OCI-LY1 (cell line): Measurements from ENCODE around the gene MRPS10.

ENCODE experiments used
- EZH2 ChIP-seq: fragments of 200-600 bp; sonication (generic), shearing (Covaris generic); IDR thresholded peaks from 2 replicates; pipeline ENCODE4 v1.8.0; 2017; ENCODE audit warnings: borderline replicate concordance, mixed run types, mild to moderate bottlenecking, antibody characterized with exemption, low read length, moderate library complexity, mixed read lengths
- TF ChIP-seq, protein P1 (sequence below): fragments of 200-600 bp; sonication (generic), shearing (Covaris generic); IDR thresholded peaks from 2 replicates; pipeline ENCODE4 v1.5.1; 2017; ENCODE audit warnings: mild to moderate bottlenecking, antibody characterized with exemption, low read length, moderate library complexity, mixed read lengths

DNA sequence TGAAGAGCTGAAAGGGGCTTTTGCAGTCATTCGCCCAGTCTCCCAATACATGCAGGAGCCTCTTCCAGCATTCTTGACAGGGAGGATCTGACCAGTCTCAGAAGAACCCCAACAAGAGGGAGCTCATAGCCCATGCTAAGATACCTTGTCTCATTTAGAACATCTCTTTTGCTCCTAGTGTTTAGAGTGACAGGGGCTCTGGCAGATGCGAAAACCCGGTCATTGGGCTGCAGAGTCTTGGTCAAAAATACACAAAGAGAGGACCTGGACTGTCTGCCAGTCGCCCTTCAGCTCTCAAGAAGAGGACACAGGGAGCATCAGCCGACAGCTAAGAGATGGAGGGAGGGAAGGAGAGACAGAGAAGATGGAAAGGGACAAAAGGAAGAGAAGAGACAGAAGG is 23.6 kb downstream of the MRPS10 start:
- TF ChIP-seq, protein P1, sequence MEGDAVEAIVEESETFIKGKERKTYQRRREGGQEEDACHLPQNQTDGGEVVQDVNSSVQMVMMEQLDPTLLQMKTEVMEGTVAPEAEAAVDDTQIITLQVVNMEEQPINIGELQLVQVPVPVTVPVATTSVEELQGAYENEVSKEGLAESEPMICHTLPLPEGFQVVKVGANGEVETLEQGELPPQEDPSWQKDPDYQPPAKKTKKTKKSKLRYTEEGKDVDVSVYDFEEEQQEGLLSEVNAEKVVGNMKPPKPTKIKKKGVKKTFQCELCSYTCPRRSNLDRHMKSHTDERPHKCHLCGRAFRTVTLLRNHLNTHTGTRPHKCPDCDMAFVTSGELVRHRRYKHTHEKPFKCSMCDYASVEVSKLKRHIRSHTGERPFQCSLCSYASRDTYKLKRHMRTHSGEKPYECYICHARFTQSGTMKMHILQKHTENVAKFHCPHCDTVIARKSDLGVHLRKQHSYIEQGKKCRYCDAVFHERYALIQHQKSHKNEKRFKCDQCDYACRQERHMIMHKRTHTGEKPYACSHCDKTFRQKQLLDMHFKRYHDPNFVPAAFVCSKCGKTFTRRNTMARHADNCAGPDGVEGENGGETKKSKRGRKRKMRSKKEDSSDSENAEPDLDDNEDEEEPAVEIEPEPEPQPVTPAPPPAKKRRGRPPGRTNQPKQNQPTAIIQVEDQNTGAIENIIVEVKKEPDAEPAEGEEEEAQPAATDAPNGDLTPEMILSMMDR = no peak
- TF ChIP-seq EZH2 = no peak
